CD14-positive monocyte (primary cell): Measurements from ENCODE around the gene IFI27L2. TPM values are rescaled to one million over a fixed set of nuclear protein-coding genes. Genes with fewer than 3 reads are reported as not detected.
A peak's percentile ranks its signal among the peaks of the same experiment; 100 is the strongest.

Experiments
- DNase-seq, 3 donors: peaks; one replicate each; pipeline ENCODE4 v3.0.0-alpha.2; 2011 to 2022
- H2AFZ ChIP-seq: 2 replicates; pipeline ENCODE4 v1.6.0; 2012; ENCODE audit warnings: mild to moderate bottlenecking, low read depth, low read length, inconsistent platforms; ENCODE audit not compliant: insufficient read depth, poor library complexity, severe bottlenecking
- H3K27ac ChIP-seq, 2 donors: 1 replicate in 1 of 2; 2 replicates in 1 of 2; pipeline ENCODE4 v1.5.1; 2012 to 2013; ENCODE audit warnings: low read length in 2 of 2, control low read depth in 1 of 2, inconsistent platforms in 1 of 2, low read depth in 1 of 2, mild to moderate bottlenecking in 1 of 2
- H3K27me3 ChIP-seq, 2 donors: one replicate each; pipeline versions ENCODE4 v1.6.0 to v1.6.1; 2011 to 2013; ENCODE audit warnings: low read length in 2 of 2; ENCODE audit not compliant: control insufficient read depth in 2 of 2, insufficient read depth in 2 of 2
- H3K36me3 ChIP-seq, 2 donors: replicated peaks in 1 of 2; 1 replicate in 1 of 2; 2 replicates in 1 of 2; pipeline versions ENCODE4 v1.5.1 to v1.6.1; 2012 to 2013; ENCODE audit warnings: low read length in 2 of 2, control low read depth in 1 of 2, inconsistent platforms in 1 of 2, mild to moderate bottlenecking in 1 of 2; ENCODE audit not compliant: insufficient read depth in 2 of 2, control insufficient read depth in 1 of 2
- H3K4me1 ChIP-seq, 2 donors: 1 replicate in 1 of 2; 2 replicates in 1 of 2; pipeline versions ENCODE4 v1.5.1 to v1.6.1; 2012 to 2013; ENCODE audit warnings: low read length in 2 of 2, control low read depth in 1 of 2, inconsistent platforms in 1 of 2, mild to moderate bottlenecking in 1 of 2, moderate library complexity in 1 of 2; ENCODE audit not compliant: insufficient read depth in 2 of 2, control insufficient read depth in 1 of 2
- H3K4me2 ChIP-seq: replicated peaks from 2 replicates; pipeline ENCODE3; 2012; ENCODE audit warnings: low read length, moderate library complexity, mild to moderate bottlenecking; ENCODE audit not compliant: poor library complexity, severe bottlenecking; ENCODE audit errors: extremely low read depth
- H3K4me3 ChIP-seq, 3 experiments: fragments of 200-600 bp in 1 of 3; sonication (generic) in 1 of 3; replicated peaks in 1 of 3; 1 replicate in 2 of 3; 2 replicates in 1 of 3; pipeline ENCODE4 v1.5.1; 2011 to 2013; ENCODE audit warnings: low read length in 3 of 3, mild to moderate bottlenecking in 3 of 3, control low read depth in 2 of 3, low read depth in 2 of 3, inconsistent platforms in 1 of 3, moderate library complexity in 1 of 3
- H3K79me2 ChIP-seq: 2 replicates; pipeline ENCODE4 v1.6.0; 2012; ENCODE audit warnings: mild to moderate bottlenecking, control low read depth, inconsistent platforms, low read length, moderate library complexity; ENCODE audit not compliant: insufficient read depth
- H3K9ac ChIP-seq: 2 replicates; pipeline ENCODE4 v1.6.0; 2017; ENCODE audit warnings: low read length, mild to moderate bottlenecking; ENCODE audit not compliant: insufficient read depth, poor library complexity, severe bottlenecking
- H3K9me3 ChIP-seq, 2 donors: replicated peaks in 1 of 2; 1 replicate in 1 of 2; 2 replicates in 1 of 2; pipeline versions ENCODE4 v1.5.1 to v1.6.1; 2012 to 2013; ENCODE audit warnings: low read length in 2 of 2, control low read depth in 1 of 2; ENCODE audit not compliant: control insufficient read depth in 1 of 2, insufficient read depth in 1 of 2
- H4K20me1 ChIP-seq: 2 replicates; pipeline ENCODE4 v1.6.0; 2012; ENCODE audit warnings: mild to moderate bottlenecking, low read length, control low read depth, moderate library complexity; ENCODE audit not compliant: insufficient read depth
- H3K27ac Mint-ChIP-seq, 7 donors: one replicate each; pipeline ENCODE4 v1.8.0; 2020; ENCODE audit warnings: mild to moderate bottlenecking in 7 of 7, mixed read lengths in 7 of 7, moderate library complexity in 6 of 7, inconsistent platforms in 2 of 7
- H3K27me3 Mint-ChIP-seq, 3 donors: one replicate each; pipeline ENCODE4 v1.8.0; 2021 to 2022; ENCODE audit warnings: low read depth in 3 of 3, mild to moderate bottlenecking in 3 of 3, mixed read lengths in 3 of 3, moderate library complexity in 3 of 3, inconsistent platforms in 1 of 3
- H3K36me3 Mint-ChIP-seq, 2 donors: one replicate each; pipeline ENCODE4 v1.8.0; 2020; ENCODE audit warnings: mixed read lengths in 2 of 2, inconsistent platforms in 1 of 2, mild to moderate bottlenecking in 1 of 2
- H3K4me1 Mint-ChIP-seq: one replicate; pipeline ENCODE4 v1.8.0; 2020; ENCODE audit warnings: mild to moderate bottlenecking, mixed read lengths
- H3K4me3 Mint-ChIP-seq, 2 donors: one replicate each; pipeline ENCODE4 v1.8.0; 2020; ENCODE audit warnings: mild to moderate bottlenecking in 2 of 2, mixed read lengths in 2 of 2, moderate library complexity in 1 of 2
- H3K9me3 Mint-ChIP-seq, 7 donors: one replicate each; pipeline ENCODE4 v1.8.0; 2020 to 2022; ENCODE audit warnings: mixed read lengths in 7 of 7, mild to moderate bottlenecking in 6 of 7, moderate library complexity in 6 of 7, inconsistent platforms in 2 of 7
- WGBS: methylation state at CpG from one replicate; pipeline ENCODE4 v1.1.5; 2013; ENCODE audit warnings: missing lambda C conversion rate; ENCODE audit not compliant: insufficient coverage; 5-methylcytosine and 5-hydroxymethylcytosine counted together
- intact Hi-C, 2 donors: fragments of 100-400 bp; cut with micrococcal nuclease; formaldehyde crosslinking; loops; one replicate each; pipeline versions ENCODE4 v1.15.0 to v1.15.1; 2023
- polyA plus RNA-seq, 3 donors: library from polyadenylated mRNA; depleted of rRNA in 1 of 3; unstranded in 2 of 3; stranded (reverse) in 1 of 3; fragments of 300-500 nt in 2 of 3; fragments of >200 nt in 1 of 3; fragmentation: Illumina TruSeq in 2 of 3; gene quantifications; 1 replicate in 2 of 3; 2 replicates in 1 of 3; pipeline ENCODE4 v1.2.3, GENCODE V29; 2012 to 2021
- TF ChIP-seq, protein P1 (sequence below): fragments of 200-600 bp; IDR thresholded peaks from one replicate; pipeline ENCODE4 v1.8.0; 2022; ENCODE audit warnings: antibody characterized with exemption, mild to moderate bottlenecking

Gene IFI27L2
- polyA plus RNA-seq, 3 donors = 55.4 to 156 (median 96.1) TPM

DNA sequence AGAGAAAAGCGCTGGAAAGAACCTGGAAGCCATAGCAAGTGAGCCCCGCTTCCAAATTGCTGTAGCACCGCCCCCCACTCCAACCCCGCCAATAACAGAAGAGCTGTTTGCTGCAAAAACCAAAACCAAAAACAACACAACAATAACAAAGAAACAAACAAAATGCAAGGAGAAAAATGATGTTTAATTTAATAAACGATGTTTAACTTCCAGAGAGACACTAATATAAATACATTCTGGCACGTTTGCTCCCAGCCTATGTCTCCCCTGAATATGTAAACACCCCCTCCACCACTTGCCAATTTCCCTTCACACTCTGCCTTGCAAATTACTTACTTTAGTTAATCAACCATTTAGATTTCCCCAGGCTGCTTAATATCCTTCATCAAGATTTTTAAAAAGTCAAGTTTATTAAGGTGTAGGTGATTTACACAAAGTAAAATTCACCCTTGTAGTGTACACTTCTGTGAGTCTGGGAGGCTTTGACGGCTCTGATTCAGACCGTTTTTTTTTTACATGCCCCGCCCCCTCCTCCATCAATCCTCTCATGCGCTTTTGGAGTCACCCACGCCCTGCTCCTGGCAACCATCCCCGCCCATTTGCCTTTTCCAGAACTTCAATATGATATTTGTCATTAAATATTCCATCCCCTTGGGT lies 482 bp upstream of the IFI27L2 start:
- peak; percentile 35 to 53 (median 39) for DNase-seq

DNA sequence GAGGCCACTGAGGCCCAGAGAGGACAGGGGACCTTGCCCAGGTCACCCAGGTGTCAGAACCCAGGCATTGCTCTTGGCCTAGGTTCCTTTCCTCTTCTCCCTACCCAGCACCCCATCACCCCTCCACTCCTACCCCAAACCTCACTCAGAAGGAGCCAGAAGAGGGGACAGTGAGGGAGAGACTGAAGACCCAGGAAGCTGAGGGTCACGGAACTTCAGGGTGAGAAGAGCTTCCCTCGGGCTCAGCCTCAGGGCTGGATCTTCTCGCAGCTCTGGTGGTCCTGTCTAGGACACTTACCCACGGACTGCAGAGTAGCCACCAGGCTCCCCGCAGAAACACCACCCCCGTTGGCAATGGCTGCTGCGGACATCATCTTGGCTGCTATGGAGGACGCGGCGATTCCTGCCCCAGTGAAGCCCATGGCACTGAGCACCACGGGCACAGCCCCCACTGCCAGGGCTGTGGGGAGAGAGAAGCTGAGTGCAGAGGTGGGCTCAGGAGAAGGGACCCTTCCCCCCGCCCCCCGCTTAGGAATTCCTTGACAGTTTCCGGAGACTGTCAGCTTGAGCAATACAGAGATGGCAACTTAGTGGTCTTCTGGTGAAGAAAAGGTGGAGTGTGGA lies 1.1 kb downstream of the IFI27L2 start:
- Histone ChIP-seq H3K4me3 (peak overlapping the region in 1 of 3 experiments; percentile 78), H3K9ac (no peak overlapping the region), H4K20me1 (no peaks in the 10 kb centered on the region), H3K9me3 (no peaks in the 10 kb centered on the region), H2AFZ (peak overlapping the region; percentile 97), H3K4me1 (peaks cover 13 to 24% of the 10 kb centered on the region in 2 donors), H3K27ac (no peak overlapping the region), H3K36me3 (peaks cover 13 to 15% of the 10 kb centered on the region in 2 donors), H3K27me3 (peaks cover 0 to 8% of the 10 kb centered on the region in 2 donors), H3K4me2 (peak overlapping the region; percentile 97), H3K79me2 (no peaks in the 10 kb centered on the region)
- Mint-ChIP-seq H3K27me3 (peaks cover 4 to 14% (median 11%) of the 10 kb centered on the region in 3 donors), H3K4me3 (peak overlapping the region in 1 of 2 donors; percentile 94), H3K27ac (peak overlapping the region in 5 of 7 donors; percentile 2 to 87 (median 79)), H3K4me1 (peaks cover 16% of the 10 kb centered on the region), H3K36me3 (peaks cover 6 to 14% of the 10 kb centered on the region in 2 donors), H3K9me3 (peaks cover 0 to 3% (median 0%) of the 10 kb centered on the region in 7 donors)
- no peak for DNase-seq
- 98% methylated on average over 13 of the region's 14 CpGs for WGBS
- TF ChIP-seq, protein P1, sequence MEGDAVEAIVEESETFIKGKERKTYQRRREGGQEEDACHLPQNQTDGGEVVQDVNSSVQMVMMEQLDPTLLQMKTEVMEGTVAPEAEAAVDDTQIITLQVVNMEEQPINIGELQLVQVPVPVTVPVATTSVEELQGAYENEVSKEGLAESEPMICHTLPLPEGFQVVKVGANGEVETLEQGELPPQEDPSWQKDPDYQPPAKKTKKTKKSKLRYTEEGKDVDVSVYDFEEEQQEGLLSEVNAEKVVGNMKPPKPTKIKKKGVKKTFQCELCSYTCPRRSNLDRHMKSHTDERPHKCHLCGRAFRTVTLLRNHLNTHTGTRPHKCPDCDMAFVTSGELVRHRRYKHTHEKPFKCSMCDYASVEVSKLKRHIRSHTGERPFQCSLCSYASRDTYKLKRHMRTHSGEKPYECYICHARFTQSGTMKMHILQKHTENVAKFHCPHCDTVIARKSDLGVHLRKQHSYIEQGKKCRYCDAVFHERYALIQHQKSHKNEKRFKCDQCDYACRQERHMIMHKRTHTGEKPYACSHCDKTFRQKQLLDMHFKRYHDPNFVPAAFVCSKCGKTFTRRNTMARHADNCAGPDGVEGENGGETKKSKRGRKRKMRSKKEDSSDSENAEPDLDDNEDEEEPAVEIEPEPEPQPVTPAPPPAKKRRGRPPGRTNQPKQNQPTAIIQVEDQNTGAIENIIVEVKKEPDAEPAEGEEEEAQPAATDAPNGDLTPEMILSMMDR = no peak
- intact Hi-C loops = loop anchor here in 1 of 2 donors (2.0 kb wide), 1 partner anchor 52 kb away; no protein-coding TSS in a partner anchor

More for the DNA sequence above, 482 bp upstream of the IFI27L2 start:
- peaks cover 13 to 15% of the 10 kb centered on the region in 2 donors for H3K36me3 ChIP-seq
- H4K20me1 ChIP-seq = no peaks in the 10 kb centered on the region
- H3K27ac ChIP-seq = no peak overlapping the region
- peaks cover 0 to 8% of the 10 kb centered on the region in 2 donors for H3K27me3 ChIP-seq
- H3K79me2 ChIP-seq = no peaks in the 10 kb centered on the region
- Mint-ChIP-seq H3K4me1 (peaks cover 16% of the 10 kb centered on the region), H3K9me3 (no peaks in the 10 kb centered on the region), H3K27ac (peak overlapping the region; percentile 10 to 93 (median 71)), H3K36me3 (peaks cover 6 to 14% of the 10 kb centered on the region in 2 donors), H3K27me3 (peaks cover 6 to 12% (median 11%) of the 10 kb centered on the region in 3 donors), H3K4me3 (peak overlapping the region; percentile 86 to 94)
- intact Hi-C loops = loop anchor here (2.0 to 5.0 kb wide), 4 partner anchors 42 to 103 kb away; partner anchors contain the start of genes OTUB2 (in 1 of the 2) and PPP4R4 (in 1 of the 2)
- TF ChIP-seq, protein P1 = peak; percentile 6
- peaks cover 13 to 24% of the 10 kb centered on the region in 2 donors for H3K4me1 ChIP-seq
- H2AFZ ChIP-seq = peak overlapping the region; percentile 97
- WGBS = 0% methylated on average over 4 of the region's 12 CpGs
- peak overlapping the region; percentile 63 for H3K9ac ChIP-seq
- H3K9me3 ChIP-seq = no peaks in the 10 kb centered on the region
- peak overlapping the region; percentile 97 for H3K4me2 ChIP-seq
- H3K4me3 ChIP-seq = peak overlapping the region; percentile 50 to 79 (median 78)
